Measurements from ENCODE around the gene SEC23A.

DNA sequence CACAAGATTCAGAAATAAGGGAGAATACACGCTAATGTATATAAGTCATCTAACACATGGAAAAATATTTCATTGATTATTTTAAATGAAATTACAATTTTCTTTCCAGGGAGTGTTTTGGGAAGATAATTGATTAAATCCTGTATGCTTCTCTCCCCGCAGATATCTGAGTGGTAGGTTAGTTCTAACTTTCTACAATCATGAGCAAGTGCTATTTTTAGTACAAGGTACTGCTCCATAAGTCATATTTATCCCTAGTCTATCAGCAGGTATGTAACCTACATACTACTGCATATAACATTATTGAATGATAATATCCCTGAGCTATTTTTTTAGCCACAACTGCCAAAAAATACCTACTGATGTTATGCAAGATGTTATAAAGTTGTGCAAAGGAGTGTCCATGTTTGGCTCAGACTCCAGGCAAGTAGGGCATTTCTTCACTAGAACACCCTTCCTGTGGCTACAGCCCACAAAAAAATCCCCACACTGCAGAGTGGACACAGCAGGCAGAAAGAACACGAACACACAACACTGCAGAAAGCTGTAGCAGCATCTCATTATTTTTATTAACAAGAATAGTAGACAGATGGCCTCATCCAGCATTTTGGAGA, 87.0 kb downstream of the SEC23A start:
- TF ChIP-seq, protein P1, sequence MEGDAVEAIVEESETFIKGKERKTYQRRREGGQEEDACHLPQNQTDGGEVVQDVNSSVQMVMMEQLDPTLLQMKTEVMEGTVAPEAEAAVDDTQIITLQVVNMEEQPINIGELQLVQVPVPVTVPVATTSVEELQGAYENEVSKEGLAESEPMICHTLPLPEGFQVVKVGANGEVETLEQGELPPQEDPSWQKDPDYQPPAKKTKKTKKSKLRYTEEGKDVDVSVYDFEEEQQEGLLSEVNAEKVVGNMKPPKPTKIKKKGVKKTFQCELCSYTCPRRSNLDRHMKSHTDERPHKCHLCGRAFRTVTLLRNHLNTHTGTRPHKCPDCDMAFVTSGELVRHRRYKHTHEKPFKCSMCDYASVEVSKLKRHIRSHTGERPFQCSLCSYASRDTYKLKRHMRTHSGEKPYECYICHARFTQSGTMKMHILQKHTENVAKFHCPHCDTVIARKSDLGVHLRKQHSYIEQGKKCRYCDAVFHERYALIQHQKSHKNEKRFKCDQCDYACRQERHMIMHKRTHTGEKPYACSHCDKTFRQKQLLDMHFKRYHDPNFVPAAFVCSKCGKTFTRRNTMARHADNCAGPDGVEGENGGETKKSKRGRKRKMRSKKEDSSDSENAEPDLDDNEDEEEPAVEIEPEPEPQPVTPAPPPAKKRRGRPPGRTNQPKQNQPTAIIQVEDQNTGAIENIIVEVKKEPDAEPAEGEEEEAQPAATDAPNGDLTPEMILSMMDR (IDR thresholded peaks at IDR 0.05; ENCODE audit: low read depth, low read length, missing input control) = no peak
- no peak for TF ChIP-seq HNF4G (IDR thresholded peaks at IDR 0.05)

Measured in liver (tissue), 3 donors.